Adrenal gland (tissue), 12 donors: ENCODE results near the gene MLC1. TPM values are rescaled to one million over a fixed set of nuclear protein-coding genes. Genes with fewer than 3 reads are reported as not detected.

Experiments
- DNase-seq, 7 donors: peaks; one replicate each; pipeline ENCODE4 v3.0.0-alpha.2; 2019 to 2020
- H3K27ac ChIP-seq, 5 donors: fragments of 200-600 bp; sonication (generic) in 4 of 5; 1 replicate in 3 of 5; 2 replicates in 2 of 5; pipeline versions ENCODE4 v1.5.1 to v1.8.0; 2016 to 2020; ENCODE audit warnings: mild to moderate bottlenecking in 1 of 5
- H3K27me3 ChIP-seq: fragments of 200-600 bp; 2 replicates; pipeline ENCODE4 v1.8.0; 2021
- H3K36me3 ChIP-seq, 2 donors: fragments of 200-600 bp; replicated peaks in 1 of 2; 1 replicate in 1 of 2; 2 replicates in 1 of 2; pipeline versions ENCODE4 v1.5.1 to v1.8.0; 2018 to 2022
- H3K4me1 ChIP-seq, 2 donors: fragments of 200-600 bp; replicated peaks in 1 of 2; 1 replicate in 1 of 2; 2 replicates in 1 of 2; pipeline versions ENCODE4 v1.5.1 to v1.8.0; 2018 to 2021
- H3K4me3 ChIP-seq, 4 donors: fragments of 200-600 bp; sonication (generic) in 3 of 4; one replicate each; pipeline ENCODE4 v1.5.1; 2016 to 2018
- H3K9me3 ChIP-seq, 3 donors: fragments of 200-600 bp; sonication (generic) in 1 of 3; replicated peaks in 1 of 3; 1 replicate in 2 of 3; 2 replicates in 1 of 3; pipeline versions ENCODE4 v1.5.1 to v1.8.0; 2016 to 2021
- CTCF ChIP-seq, 6 experiments: fragments of 450-650 bp in 4 of 6; fragments of 200-600 bp in 2 of 6; sonication (generic) in 1 of 6; IDR thresholded peaks; 1 replicate in 5 of 6; 2 replicates in 1 of 6; pipeline versions ENCODE4 v1.5.1 to v1.8.0; 2016 to 2021; ENCODE audit warnings: antibody characterized with exemption in 6 of 6, mild to moderate bottlenecking in 2 of 6, moderate library complexity in 1 of 6
- POLR2A ChIP-seq, 2 donors: fragments of 450-650 bp; IDR thresholded peaks; one replicate each; pipeline ENCODE4 v1.6.1; 2017; ENCODE audit warnings: antibody characterized with exemption in 2 of 2, mild to moderate bottlenecking in 2 of 2, moderate library complexity in 1 of 2
- WGBS, 4 donors: extraction: QIAGEN DNeasy Blood & Tissue Kit in 2 of 4; methylation state at CpG; one replicate each; pipeline versions ENCODE4 v1.1.5 to v1.1.7; 2013 to 2017; 5-methylcytosine and 5-hydroxymethylcytosine counted together
- intact Hi-C, 2 donors: fragments of 100-400 bp; cut with DNase I; formaldehyde crosslinking; loops; one replicate each; pipeline versions ENCODE4 v1.14.1 to v1.15.0; 2022 to 2023
- polyA plus RNA-seq, 3 donors: library from polyadenylated mRNA; stranded (reverse); fragments of 200-250 nt in 2 of 3; fragments of 350-450 nt in 1 of 3; fragmentation: Illumina TruSeq in 1 of 3; extraction: RNeasy Lipid Tissue Mini Kit (QIAGEN cat#74804) in 1 of 3; gene quantifications; one replicate each; pipeline ENCODE4 v1.2.3, GENCODE V29; 2013 to 2014
- total RNA-seq, 9 donors: library from RNA; depleted of rRNA in 4 of 9; stranded (reverse); fragments of >200 nt in 4 of 9; fragments of 120-200 nt in 1 of 9; fragmentation: NEBNext Ultra II Directional in 1 of 9; extraction: Animal tissue kit (Norgen Biotek cat#: 25700) in 1 of 9; gene quantifications; one replicate each; pipeline versions ENCODE4 v1.1.0 to v1.2.4, GENCODE V29; 2013 to 2023
- donor health status: healthy with polysubstance abuse.
- donor health status: Bipolar disorder and iron deficiency.
- donor health status: DM: yes; HTN: yes; CAD: no.
- donor health status: DM: no; HTN: no; CAD: no.
- donor health status: DM: no; HTN: no; CAD: no.
- donor health status: DM: yes; HTN: yes; CAD: no.

Gene MLC1
- total and polyA plus RNA-seq, 12 donors, result 0.03 to 0.22 TPM; not detected in 10

DNA sequence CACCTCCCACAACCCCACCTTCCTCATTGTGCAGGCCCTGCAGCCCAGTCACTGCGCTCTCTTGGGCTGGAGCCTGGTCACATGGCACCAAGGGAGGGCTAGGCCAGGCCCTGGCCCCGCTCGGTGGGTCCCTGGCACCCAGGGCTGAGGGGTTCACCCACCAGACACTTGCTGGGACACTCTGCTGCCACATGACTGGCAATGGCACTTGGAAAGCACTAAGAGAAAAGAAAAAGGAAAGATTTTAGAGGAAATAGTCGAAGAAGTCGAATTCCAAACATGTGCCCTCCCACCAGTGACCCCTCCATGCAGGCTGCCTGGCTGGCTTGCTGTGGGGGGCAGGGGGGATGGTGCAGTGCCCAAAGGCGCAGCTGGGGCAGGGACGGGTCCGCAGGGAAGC, 14.9 kb downstream of the MLC1 start:
- no peak for DNase-seq
- Histone ChIP-seq H3K27ac (no peak overlapping the region), H3K4me1 (no peaks in the 10 kb centered on the region), H3K9me3 (no peaks in the 10 kb centered on the region), H3K4me3 (no peak overlapping the region), H3K36me3 (no peaks in the 10 kb centered on the region), H3K27me3 (peaks cover 7% of the 10 kb centered on the region)
- WGBS, 4 donors, result 75 to 89% (median 82%) methylated on average over 7 to 8 of the region's 8 CpGs
- TF ChIP-seq POLR2A (IDR thresholded peaks at IDR 0.05) (no peak), CTCF (IDR thresholded peaks at IDR 0.05) (no peak)
- intact Hi-C loops, result no loop called here

DNA sequence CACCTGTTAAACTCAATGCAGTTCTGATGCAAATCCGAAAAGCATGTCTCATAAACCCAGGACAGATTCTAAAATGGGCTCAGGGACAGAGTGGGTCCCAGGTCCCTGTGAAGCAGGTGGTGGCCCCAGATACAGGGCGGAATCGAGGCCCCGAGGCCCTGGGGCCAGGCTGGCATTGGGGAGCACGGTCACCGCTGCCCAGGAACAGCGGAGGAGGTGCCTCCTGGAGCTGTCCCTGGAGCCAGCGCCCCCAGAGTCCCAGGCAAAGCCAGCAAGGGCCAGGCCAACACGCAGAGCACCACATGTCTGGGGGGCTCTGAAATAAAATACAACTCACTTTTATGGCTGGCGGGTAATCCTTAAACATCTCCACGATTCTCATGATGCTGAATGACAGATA, 17.1 kb downstream of the MLC1 start:
- no peaks in the 10 kb centered on the region for H3K9me3 ChIP-seq
- H3K27ac ChIP-seq, result no peak overlapping the region
- 55 to 87% (median 82%) methylated on average over 2 to 11 of the region's 11 CpGs for WGBS, 4 donors
- TF ChIP-seq CTCF (IDR thresholded peaks at IDR 0.05) (no peak), POLR2A (IDR thresholded peaks at IDR 0.05) (no peak)
- H3K27me3 ChIP-seq, result peaks cover 7% of the 10 kb centered on the region
- no peak overlapping the region for H3K4me3 ChIP-seq
- no peaks in the 10 kb centered on the region for H3K36me3 ChIP-seq
- H3K4me1 ChIP-seq, result no peaks in the 10 kb centered on the region
- intact Hi-C loops, result no loop called here
- no peak for DNase-seq

DNA sequence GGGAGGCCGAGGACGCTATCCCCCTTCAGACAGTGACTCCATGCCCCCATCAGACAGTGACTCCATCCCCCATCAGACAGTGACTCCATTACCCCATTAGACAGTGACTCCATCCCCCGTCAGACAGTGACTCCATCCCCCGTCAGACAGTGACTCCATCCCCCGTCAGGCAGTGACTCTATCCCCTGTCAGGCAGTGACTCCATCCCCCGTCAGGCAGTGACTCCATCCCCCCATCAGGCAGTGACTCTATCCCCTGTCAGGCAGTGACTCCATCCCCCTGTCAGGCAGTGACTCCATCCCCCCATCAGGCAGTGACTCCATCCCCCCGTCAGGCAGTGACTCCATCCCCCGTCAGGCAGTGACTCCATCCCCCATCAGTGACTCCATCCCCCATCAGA, 18.0 kb downstream of the MLC1 start:
- no peak for DNase-seq
- Histone ChIP-seq H3K4me3 (no peak overlapping the region), H3K36me3 (no peaks in the 10 kb centered on the region), H3K27me3 (peaks cover 5% of the 10 kb centered on the region), H3K4me1 (no peaks in the 10 kb centered on the region), H3K9me3 (no peaks in the 10 kb centered on the region), H3K27ac (no peak overlapping the region)
- intact Hi-C loops, result no loop called here
- WGBS, 4 donors, result 69 to 82% (median 71%) methylated on average over 2 to 8 of the region's 8 CpGs
- TF ChIP-seq CTCF (IDR thresholded peaks at IDR 0.05) (no peak), POLR2A (IDR thresholded peaks at IDR 0.05) (no peak)

- Histone ChIP-seq H3K4me1 (no peaks in the 10 kb centered on the region), H3K36me3 (no peaks in the 10 kb centered on the region), H3K4me3 (no peak overlapping the region), H3K27ac (no peak overlapping the region), H3K9me3 (no peaks in the 10 kb centered on the region), H3K27me3 (peaks cover 16% of the 10 kb centered on the region)
- DNase-seq, result no peak
- WGBS, 4 donors, result 58 to 69% (median 65%) methylated on average over 17 to 18 of the region's 18 CpGs
- TF ChIP-seq CTCF (IDR thresholded peaks at IDR 0.05), result no peak
- TF ChIP-seq POLR2A (IDR thresholded peaks at IDR 0.05), result no peak
- intact Hi-C loops, result no loop called here
These were observed 20.8 kb downstream of the MLC1 start for GRCh38 chr22:50064453-50064852.
